AG04449 (cell line): ENCODE data around the gene CLDN20.

Source experiments
- CTCF ChIA-PET: fragments of 350-600 bp; formaldehyde crosslinking; extraction: SDS; loops from one replicate; lab custom pipeline; 2021; ENCODE audit warnings: antibody characterized with exemption; lab: Yijun Ruan, JAX
- POLR2A ChIA-PET: fragments of 400-600, 350-600 bp; formaldehyde crosslinking; extraction: SDS; loops from one replicate; lab custom pipeline; 2020; ENCODE audit warnings: antibody characterized with exemption, inconsistent platforms; lab: Yijun Ruan, JAX
- DNase-seq: peaks from one replicate; pipeline ENCODE4 v3.0.0-alpha.2; 2010; ENCODE audit warnings: low read depth, low spot score
- H3K4me3 ChIP-seq: 2 replicates; pipeline ENCODE4 v1.5.1; 2011; ENCODE audit warnings: low read depth, mild to moderate bottlenecking, control low read depth, low read length
- CTCF ChIP-seq: IDR thresholded peaks from one replicate; pipeline ENCODE4 v1.5.1; 2011; ENCODE audit warnings: mild to moderate bottlenecking, moderate library complexity, low read length, control low read depth, inconsistent platforms; ENCODE audit not compliant: insufficient read depth; ENCODE audit errors: missing control alignments

Gene CLDN20

GRCh38 chr6:155314092-155314772, 50.4 kb downstream of the CLDN20 start, which contains the start of gene TFB1M:
TFB1M (minus strand) TSS chr6:155314484; CDS start chr6:155314428, 56 bp downstream.
- DNase-seq = peak; percentile 89
- CTCF ChIA-PET = interaction anchor here (0.8 to 5.8 kb wide), 12 partner anchors 12 to 1707 kb away, joined by 3 to 80 read pairs (median 4); no protein-coding TSS in a partner anchor
- peak within 1 kb of the TSS; percentile 88 for H3K4me3 ChIP-seq
- TF ChIP-seq CTCF = no peak
- POLR2A ChIA-PET = interaction anchor here (1.1 kb wide), 1 partner anchor 125 kb away, joined by 3 read pairs; no protein-coding TSS in a partner anchor

DNA sequence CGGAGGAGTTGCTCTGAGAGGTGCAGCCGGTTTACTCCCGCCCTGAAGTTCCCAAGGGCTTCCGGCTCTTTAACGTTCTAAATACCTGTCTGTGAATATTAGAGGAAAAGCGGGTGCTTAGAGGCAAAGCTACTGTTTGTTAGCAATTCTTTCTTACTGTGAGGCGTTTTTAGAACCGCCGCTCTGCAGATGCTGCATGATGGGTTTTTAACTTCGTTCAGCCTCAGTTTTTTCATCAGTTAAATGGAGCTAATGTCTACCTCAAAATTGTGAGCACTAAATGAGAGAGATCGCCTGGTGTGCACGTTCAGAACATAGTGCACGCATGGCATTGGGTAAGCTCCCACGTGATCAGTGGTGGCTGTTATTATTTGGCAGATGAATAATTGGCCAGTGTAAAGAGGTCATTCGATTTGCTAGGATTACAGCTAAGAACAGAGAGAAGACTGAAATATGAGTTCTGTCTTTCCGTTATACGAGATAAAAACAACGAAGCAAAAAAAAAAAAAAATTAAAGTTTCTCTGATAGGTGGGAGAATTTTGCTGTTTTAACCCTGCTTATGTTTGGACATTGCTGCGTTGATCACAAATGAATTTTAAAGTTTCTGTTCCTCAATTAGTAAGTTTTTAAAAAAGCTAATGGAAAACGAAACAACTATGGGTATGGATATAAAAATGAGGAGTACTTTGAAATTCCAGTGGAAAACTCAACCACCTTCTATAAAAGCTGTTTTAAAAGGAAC, 51.1 kb downstream of the CLDN20 start:
- ChIA-PET POLR2A (interaction anchor here (1.1 kb wide), 1 partner anchor 126 kb away, joined by 3 read pairs; no protein-coding TSS in a partner anchor), CTCF (interaction anchor here (0.7 to 5.8 kb wide), 16 partner anchors 11 to 1706 kb away, joined by 3 to 80 read pairs (median 4); no protein-coding TSS in a partner anchor)
- peak overlapping the region; percentile 88 for H3K4me3 ChIP-seq
- TF ChIP-seq CTCF = no peak
- DNase-seq = peak; percentile 59

- ChIA-PET CTCF (interaction anchor here (0.7 to 5.8 kb wide), 14 partner anchors 11 to 1706 kb away, joined by 3 to 80 read pairs (median 4); no protein-coding TSS in a partner anchor), POLR2A (interaction anchor here (1.1 kb wide), 1 partner anchor 126 kb away, joined by 3 read pairs; no protein-coding TSS in a partner anchor)
- no peak for DNase-seq
- no peak for TF ChIP-seq CTCF
- peak overlapping the region; percentile 88 for H3K4me3 ChIP-seq
Measured at GRCh38 chr6:155315516-155315871, 51.7 kb downstream of the CLDN20 start.

DNA sequence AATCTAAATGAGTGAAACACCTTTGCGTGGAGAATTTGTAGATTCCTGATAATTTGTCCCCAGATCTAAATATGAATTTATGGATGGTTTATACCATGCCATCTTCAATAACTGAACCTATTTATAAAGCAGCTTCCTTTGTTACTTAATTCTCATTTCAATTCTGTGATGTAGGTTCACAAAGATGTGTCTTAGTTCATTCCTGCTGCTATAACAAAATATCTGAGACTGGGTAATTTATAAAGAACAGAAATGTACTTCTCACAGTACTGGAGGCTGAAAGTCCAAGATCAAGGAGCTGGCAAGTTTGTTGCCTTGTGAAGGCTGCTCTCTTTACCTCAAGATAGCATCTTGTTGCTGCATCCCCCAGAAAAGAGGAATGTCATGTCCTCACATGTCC, 52.6 kb downstream of the CLDN20 start:
- H3K4me3 ChIP-seq = no peak overlapping the region
- DNase-seq = no peak
- ChIA-PET POLR2A (no interaction called here), CTCF (interaction anchor here (0.7 to 5.8 kb wide), 18 partner anchors 9 to 640 kb away, joined by 3 to 80 read pairs (median 4); no protein-coding TSS in a partner anchor)
- TF ChIP-seq CTCF = no peak

GRCh38 chr6:155317186-155317585, 53.4 kb downstream of the CLDN20 start:
- no peak for TF ChIP-seq CTCF
- ChIA-PET CTCF (interaction anchor here (0.7 to 5.8 kb wide), 19 partner anchors 9 to 643 kb away, joined by 3 to 80 read pairs (median 4); no protein-coding TSS in a partner anchor), POLR2A (no interaction called here)
- no peak overlapping the region for H3K4me3 ChIP-seq
- DNase-seq = no peak
